T-helper 1 cell treated with Interleukin-12 subunit alpha and Interleukin-12 subunit beta and Interleukin-4 antibody, amounts not matched to agents 30 ng/mL and 1 ng/mL, for 36 hours (primary cell): ENCODE results near the gene STIM1. TPM values are rescaled to one million over a fixed set of nuclear protein-coding genes. Genes with fewer than 3 reads are reported as not detected.

Source experiments
- intact Hi-C: fragments of 100-400 bp; cut with micrococcal nuclease; formaldehyde crosslinking; loops from one replicate; pipeline ENCODE4 v1.15.1; 2024
- total RNA-seq: library from RNA; stranded (reverse); gene quantifications from 2 replicates; pipeline ENCODE4 v1.2.3, GENCODE V29; 2022

The STIM1 gene
- total RNA-seq, 1 donor from 2014 or later: 110 TPM

GRCh38 chr11:3942160-3942955, 86.9 kb downstream of the STIM1 start:
- intact Hi-C loops: loop anchor here (1.0 to 10.0 kb wide), 4 partner anchors 22 to 452 kb away; partner anchors contain the start of gene TRIM21

DNA sequence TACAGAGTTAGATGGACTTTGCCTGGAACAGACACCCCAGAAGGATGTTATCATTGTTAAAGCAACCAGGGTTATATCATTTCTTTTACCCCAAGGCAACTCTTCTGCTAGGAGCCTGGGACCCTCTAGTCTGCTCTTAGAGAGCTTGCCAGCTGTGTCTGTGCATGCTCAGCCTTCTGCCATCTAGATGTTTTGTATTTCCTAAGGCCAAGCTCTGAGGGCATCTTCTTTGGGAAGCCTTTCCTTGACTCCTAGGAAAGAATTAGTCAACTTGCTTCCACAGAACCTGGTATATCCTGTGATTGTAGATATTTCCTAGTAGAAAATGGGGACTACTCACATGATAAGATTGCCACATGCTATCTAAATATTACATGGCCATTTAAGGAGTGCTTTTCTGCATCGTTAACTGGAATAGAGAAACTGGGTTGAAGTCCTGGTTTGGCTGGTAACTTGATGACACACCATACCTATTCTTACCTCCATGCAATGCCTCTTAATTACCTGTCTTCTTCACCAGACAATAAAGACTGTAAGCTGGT, 87.6 kb downstream of the STIM1 start:
- intact Hi-C loops: loop anchor here (1.0 to 10.0 kb wide), 4 partner anchors 22 to 452 kb away; partner anchors contain the start of gene TRIM21

DNA sequence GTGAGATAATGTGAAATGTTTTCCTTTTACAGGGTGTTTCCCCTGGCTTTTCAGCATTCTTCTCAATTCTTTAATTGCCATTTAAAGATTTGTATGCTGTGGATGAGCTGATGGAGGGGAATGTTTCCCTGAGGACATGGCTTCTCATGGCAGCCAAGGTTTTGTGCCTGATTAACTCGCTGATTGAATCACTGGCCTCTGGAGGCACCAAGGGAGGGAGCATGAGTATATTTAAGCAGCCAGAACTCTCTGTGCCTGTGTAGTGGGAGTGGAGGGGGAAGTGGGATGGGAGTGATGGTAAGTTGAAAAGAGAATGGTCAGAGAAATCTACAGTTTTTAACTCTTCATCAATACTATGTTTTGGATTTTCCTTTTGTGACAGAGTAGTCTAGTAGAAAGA, 88.7 kb downstream of the STIM1 start:
- intact Hi-C loops: loop anchor here (10.0 kb wide), 1 partner anchor 451 kb away; the partner anchor contains the start of gene TRIM21

DNA sequence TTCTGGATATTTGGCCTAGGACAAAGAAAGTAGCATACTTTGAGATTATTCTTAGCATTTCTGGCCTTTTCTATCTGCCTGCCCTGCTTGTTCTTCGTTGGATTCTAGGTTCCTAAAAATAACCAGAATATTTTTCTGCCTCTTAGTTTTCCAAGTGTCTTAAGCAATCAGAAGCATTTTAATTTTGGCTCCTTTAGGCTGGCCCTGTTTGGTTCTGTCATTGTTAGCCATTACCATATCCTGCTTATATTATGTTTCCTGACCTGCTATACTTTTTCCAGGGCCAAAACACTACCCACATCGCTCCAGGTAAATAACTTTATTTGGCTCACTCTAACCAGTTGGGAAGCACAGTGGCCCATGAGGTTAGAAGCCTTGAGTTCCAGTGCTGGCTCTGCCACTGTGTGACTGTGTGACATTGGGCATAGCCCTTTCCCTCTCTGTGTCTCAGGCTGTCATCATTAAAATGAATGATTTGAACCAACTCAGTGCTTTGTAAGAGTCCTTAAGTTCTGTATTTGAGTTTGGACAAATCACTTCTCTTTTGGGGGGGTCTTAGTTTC, 91.1 kb downstream of the STIM1 start:
- intact Hi-C loops: loop anchor here (1.0 to 10.0 kb wide), 7 partner anchors 9 to 448 kb away; partner anchors contain the start of genes NUP98 and TRIM21

- intact Hi-C loops: loop anchor here (1.0 to 10.0 kb wide), 7 partner anchors 8 to 448 kb away; partner anchors contain the start of genes NUP98 and TRIM21
These were observed 91.6 kb downstream of the STIM1 start for GRCh38 chr11:3947061-3947460.

DNA sequence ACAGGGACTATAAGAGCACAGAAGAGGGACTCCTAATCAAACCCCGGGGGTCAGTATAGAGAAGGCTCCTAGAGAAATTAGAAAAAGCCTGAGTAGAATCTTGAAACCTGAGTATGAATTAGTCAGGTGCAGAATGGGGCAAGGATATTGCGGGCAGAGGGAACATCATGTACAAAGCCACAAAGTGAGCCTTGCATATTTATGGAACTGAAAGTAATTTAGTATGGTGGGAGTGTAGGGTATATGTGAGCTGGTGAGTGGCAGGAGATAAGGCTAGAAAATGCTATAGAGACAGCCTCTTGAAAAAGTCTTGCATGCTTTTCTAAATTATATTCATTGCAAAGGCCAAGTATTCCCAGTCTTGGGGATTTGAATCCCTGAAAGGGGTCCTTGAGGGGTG, 93.7 kb downstream of the STIM1 start:
- intact Hi-C loops: loop anchor here (10.0 kb wide), 1 partner anchor 446 kb away; the partner anchor contains the start of gene TRIM21

DNA sequence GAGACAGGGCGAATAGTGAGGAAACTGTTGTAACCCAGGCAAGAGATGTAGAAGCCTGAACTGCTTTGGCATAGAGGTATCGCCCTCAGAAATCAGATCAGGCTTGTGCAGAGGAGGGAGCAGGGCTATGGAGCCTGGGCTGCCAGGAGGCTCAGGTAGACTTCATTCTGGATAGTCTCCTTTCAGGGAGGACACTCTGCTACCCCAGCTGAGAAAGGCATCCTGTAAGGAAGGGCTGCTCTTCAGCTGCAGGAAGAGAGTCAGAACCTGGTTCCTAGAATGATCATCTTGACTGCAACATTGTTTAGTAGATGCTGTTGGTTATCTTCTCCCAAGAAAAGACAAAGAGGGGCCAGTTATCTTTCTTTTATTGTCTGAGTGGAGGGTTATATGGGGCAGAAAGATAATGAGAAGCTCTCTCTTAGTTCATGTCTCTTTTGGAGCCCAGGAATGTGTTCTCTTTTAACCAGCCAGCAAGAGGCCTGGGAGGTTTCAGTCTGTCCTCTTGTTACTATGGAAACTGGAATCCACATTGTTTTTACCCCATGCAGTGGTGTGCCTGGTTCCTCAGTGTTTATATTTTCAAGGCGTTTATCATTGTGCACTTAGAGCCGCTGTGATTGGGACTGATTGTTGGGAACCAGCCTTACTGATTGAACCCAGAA, 95.7 kb downstream of the STIM1 start:
- intact Hi-C loops: loop anchor here (1.0 kb wide), 1 partner anchor 154 kb away; the partner anchor contains the start of gene NUP98

DNA sequence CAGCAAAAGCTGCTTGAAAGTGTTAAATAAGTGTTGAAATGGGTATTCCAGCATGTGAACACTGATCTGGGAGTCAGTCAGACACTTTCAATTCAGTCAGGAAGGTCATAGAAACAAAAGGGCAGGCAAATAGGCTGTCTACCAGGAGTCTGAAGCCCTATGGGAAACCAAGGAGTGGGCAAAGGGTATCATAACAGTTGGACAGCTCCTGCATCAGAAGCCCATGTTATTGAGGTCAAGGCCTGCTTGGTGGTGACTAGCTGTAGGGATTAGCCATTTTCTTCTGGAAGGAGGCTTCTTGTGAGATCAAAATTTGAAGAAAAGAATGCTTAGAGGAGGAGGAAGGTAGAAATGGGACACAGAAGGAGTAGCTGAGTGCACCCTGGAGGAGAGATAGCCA, 97.3 kb downstream of the STIM1 start:
- intact Hi-C loops: no loop called here

- intact Hi-C loops: no loop called here
These were observed 97.9 kb downstream of the STIM1 start for GRCh38 chr11:3953327-3953726.

GRCh38 chr11:3954448-3955298, 99.2 kb downstream of the STIM1 start:
- intact Hi-C loops: loop anchor here (1.0 to 5.0 kb wide), 3 partner anchors 7 to 32 kb away; no protein-coding TSS in a partner anchor

GRCh38 chr11:3955299-3955665, 99.8 kb downstream of the STIM1 start:
- intact Hi-C loops: loop anchor here (1.0 to 5.0 kb wide), 3 partner anchors 8 to 33 kb away; no protein-coding TSS in a partner anchor

DNA sequence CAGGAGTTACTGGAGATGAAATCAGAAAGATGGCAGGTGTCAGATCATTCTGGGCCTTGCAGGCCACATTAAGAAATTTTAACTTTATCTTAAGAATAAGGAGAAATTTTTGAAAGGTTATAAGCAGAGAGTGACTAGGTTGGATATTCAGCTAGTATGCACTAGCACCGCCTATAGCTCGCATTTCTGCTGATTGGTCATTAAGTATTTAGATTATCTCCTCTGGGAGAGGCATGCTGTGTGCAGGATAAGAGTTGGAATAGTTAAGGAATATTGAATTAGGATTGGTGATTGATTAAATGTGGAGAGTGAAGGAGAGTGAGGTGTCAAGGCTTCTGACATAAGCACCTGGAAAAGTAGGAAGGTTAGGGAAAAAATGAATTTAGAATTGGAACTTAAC, 100.6 kb downstream of the STIM1 start:
- intact Hi-C loops: loop anchor here (5.0 kb wide), 1 partner anchor 34 kb away; no protein-coding TSS in a partner anchor

GRCh38 chr11:3956748-3957147, 101.3 kb downstream of the STIM1 start:
- intact Hi-C loops: loop anchor here (5.0 kb wide), 1 partner anchor 34 kb away; no protein-coding TSS in a partner anchor

DNA sequence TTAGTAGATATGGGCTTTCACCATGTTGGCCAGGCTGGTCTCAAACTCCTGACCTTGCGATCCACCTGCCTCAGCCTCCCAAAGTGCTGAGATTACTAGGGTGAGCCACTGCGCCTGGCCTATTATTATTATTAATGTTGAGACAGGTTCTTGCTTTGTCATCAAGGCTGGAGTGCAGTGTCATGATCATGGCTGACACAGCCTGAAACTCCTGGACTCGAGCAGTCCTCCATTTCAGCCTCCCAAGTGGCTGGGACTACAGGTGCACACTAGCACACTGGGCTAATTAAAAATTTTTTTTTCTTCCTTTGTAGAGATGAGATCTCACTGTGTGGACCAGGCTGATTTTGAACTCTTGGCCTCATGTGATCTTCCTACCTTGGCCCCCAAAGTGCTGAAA, 102.0 kb downstream of the STIM1 start:
- intact Hi-C loops: loop anchor here (5.0 kb wide), 1 partner anchor 35 kb away; no protein-coding TSS in a partner anchor

GRCh38 chr11:3958281-3958680, 102.8 kb downstream of the STIM1 start:
- intact Hi-C loops: loop anchor here (5.0 kb wide), 1 partner anchor 36 kb away; no protein-coding TSS in a partner anchor

DNA sequence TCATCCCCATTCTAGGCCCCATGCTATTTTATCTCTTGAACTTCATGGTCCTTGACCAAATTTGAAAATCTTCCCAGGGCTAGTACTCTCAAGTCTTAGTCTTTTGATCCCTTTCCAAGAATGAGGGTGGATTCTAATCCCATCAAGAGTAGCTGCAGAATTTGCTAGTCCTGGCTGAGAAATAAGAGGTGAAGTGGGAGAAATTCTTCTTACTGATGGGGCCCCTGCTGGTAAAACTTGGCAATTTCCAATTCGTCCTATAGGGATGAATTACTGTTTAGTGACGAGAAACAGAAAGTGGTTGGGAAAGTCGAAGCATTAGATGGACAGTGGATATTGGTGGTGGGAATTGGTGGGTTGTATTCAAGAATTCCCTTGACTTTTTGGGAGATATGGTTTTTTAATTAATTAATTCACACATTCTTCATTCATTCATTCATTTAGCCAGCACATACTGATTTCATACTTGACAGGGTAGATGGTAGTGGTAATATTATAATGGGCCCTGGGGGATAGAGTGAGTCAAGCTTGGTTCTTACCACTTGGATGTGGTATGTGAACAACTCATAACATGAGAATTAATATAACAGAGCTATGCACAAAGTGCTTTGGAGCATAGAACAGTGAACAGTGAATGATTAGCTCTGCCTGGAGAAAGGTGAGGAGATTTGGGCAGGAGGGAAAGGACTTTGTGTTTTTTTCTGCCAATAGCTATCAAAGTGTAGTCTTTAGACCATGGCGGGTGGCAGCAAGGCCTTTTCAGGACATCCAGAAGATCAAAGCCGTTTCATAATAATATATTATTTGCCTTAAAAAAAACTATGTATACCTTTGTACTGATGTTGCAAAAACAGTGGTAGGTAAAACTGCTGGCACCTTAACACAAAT, 103.8 kb downstream of the STIM1 start:
- intact Hi-C loops: loop anchor here (1.0 to 5.0 kb wide), 2 partner anchors 10 to 37 kb away; no protein-coding TSS in a partner anchor

DNA sequence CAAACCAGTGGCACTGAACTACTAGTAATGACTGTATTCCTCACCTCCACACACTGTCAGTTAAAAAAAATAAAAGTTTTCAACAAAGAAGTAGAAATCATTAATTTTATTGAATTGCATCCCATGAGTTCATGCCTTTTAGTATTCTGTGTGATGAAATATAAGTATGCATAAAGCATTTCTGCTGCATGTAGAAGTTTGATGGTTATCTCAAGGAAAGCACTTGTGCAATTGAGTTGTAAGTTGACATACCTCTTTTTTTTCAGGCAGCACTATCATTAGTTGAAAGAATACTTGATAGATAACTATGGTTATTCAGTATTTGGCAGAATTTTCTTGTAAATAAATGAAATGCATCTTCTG, 104.4 kb downstream of the STIM1 start:
- intact Hi-C loops: loop anchor here (1.0 to 5.0 kb wide), 2 partner anchors 9 to 38 kb away; no protein-coding TSS in a partner anchor

DNA sequence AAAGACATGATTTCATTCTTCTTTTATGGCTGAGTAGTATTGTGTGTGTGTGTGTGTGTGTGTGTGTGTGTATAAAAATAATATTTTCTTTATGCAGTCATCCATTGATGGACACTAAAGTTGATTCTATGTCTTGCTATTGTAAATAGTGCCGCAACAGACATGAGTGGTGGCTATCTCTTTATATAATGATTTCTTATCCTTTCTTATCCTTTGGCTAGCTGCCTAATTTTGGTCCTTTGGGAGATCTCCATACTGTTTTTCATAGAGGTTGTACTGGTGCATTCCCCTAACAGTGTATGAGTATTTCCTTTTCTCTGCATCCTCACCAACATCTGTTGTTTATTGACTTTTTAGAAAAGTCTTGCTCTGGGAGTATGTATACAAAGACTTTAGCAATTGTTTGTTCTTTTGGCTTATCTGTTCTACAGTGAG, 107.0 kb downstream of the STIM1 start:
- intact Hi-C loops: no loop called here

DNA sequence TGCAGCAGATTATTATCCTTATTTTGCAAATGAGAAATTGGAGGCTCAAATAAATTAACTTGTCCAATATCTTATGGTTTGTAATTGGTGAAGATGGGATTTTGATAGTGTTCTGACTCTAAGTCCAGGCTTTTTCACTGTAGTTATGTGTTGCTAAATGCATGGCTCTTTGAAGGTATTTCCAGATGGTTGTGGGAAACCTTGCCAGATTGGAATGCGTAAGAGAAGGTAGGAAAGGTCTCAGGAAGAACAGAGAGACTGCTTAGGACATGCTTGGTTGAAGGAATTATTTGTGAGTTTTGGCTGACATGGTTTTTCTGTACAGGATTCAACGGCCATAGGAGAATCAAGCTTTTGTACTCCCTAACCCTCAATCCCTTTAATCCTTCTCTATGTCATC, 108.6 kb downstream of the STIM1 start:
- intact Hi-C loops: no loop called here
